ENCODE results near the gene SPC25.

- TF ChIP-seq POLR2AphosphoS5 (IDR thresholded peaks at IDR 0.05) (no peak), CTCF (IDR thresholded peaks at IDR 0.05) (no peak), POLR2A (IDR thresholded peaks at IDR 0.05) (no peak)
Measured at GRCh38 chr2:168835969-168836368, 54.3 kb downstream of the SPC25 start.
